Stimulated activated CD4-positive, alpha-beta T cell treated with anti-CD3 and anti-CD28 coated beads, Interleukin-1b, Interleukin-23, amount 100 ng/mL, for 24 hours (primary cell): Measurements from ENCODE around the gene SERPINB6.
"Not testable (repeated sequence)": the region's sequence is repeated elsewhere in the genome, so short reads cannot be mapped to it uniquely, and the experiment has no call there.

ENCODE experiments used
- DNase-seq, 4 experiments: peaks; one replicate each; pipeline ENCODE4 v3.0.0-alpha.2; 2020; ENCODE audit warnings: low read depth in 4 of 4, low spot score in 1 of 4

Gene SERPINB6

DNA sequence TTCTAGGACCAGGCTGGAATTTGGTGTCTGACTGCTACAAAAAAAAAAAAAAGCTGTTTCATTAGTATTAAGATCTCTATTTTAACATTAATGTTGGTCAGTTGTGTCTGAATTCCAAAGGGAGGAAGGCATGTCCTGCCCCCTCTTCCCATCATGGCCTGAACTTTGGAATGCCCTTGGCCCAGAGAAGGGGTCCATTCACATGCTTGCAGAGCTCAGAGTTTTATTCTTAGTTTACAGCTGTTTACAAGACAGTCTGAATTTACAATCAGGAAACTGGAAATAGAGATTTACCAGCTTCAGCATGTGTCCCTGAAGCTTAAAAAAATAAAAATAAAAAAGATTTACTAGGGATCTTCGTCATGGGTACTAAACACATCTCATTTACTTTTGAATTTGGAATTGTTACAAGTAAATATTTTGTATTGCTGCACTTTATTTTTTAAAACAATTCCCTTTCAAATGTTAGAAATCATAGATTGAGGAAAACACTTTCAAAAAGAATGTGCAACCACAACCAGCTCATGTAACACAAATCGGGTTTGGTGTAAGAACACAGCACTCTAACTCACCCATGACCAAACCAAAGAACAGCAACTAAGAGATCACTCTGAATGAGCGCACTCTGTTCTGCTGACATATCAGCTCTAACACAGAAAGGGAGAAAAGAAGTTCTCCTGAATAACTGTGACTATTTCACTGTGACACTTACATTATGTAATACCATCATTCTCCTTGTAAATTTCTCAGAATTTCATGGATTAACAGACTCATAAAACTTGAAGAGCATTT lies 6.6 kb upstream of the SERPINB6 start:
- no peak for DNase-seq

DNA sequence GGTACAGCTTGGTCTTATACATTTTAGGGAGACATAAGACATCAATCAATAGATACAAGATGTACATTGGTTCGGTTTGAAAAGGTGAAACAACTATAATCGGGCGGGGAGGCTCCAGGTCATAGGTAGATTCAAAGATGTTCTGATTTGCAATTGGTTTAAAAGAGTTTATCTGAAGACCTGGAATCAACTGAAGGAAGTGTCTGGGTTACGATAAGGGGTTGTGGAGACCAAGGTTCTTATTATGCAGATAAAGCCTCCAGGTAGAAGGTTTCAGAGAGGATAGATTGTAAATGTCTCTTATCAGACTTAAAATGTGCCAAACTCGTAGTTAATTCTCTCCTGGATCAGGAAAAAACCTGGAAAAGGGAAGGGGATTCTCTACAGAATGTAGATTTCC lies 5.9 kb upstream of the SERPINB6 start:
- no peak for DNase-seq

DNA sequence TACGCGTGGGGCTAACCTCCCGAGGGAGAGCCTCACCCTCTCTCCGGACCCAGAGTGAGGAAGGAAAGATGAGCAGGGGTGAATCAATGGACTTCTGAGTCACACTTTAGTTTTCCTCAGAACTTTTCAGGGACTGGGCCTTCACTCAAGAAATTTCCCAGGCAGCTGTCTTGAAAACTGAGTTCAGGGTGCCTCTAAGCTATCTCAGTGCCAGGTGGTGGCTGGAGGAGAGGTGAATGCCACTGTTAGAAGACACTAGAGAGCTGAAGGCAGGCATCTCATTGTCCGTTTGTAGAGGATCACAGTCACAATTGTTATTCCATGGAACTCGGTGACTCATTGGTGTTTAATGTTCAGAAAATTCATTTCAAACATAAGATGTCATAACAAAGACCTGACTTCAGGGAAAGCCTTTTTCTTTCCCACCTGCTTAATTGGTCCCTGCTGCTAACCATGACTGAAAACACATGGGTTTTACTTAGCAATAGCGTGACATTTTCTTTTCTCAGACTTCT lies 5.3 kb upstream of the SERPINB6 start:
- no peak for DNase-seq

DNA sequence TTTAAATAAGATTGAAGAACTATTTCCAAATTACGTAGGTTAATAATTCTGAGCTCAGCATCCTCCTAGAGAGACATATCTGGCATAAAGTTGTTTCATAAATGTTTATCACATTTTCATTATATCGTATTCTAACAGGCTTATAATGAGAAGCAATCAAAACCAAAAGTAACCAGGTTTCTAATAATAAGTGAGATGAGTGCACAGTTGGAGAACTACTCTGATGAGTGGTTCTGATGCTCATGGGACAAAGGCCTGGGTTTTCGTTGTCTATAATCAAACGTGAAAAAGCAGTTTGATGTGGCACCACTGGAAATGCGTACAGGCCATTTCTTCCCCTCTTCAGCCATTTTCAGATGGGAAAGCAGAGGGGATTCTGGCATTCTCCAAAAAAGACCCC lies 4.7 kb upstream of the SERPINB6 start:
- DNase-seq = no peak

DNA sequence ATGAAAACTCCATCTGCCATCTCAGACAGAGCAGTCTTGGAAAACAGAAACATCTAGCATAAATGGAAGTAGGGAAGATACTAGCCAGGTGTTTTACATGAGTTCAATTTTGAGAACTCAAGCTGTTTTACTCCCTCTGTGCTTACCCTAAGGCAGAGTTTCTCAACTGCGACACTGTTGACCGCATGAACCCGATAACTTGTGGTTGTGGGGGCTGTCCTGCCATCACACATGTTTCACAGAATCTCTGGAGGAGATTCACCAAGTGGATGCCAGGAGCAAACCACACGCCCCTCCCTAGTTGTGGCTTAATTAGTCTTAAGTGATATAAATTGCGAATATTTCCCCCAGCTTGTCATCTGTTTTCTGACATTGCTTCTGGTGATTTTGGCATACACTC lies 2.3 kb upstream of the SERPINB6 start:
- DNase-seq = no peak

DNA sequence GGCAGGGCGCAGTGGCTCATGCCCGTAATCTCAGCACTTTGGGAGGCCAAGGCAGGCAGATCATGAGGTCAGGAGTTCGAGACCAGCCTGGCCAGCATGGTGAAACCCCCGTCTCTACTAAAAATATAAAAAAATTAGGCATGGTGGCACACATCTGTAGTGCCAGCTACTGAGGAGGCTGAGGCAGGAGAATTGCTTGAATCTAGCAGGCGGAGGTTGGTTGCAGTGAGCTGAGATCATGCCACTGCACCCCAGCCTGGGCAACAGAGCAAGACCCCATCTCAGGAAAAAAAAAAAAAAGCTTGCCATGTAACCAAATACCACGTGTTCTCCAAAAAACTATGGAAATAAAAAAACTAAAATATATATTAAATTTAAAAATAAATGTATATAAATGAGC lies 1.8 kb upstream of the SERPINB6 start:
- not testable (repeated sequence) for DNase-seq

DNA sequence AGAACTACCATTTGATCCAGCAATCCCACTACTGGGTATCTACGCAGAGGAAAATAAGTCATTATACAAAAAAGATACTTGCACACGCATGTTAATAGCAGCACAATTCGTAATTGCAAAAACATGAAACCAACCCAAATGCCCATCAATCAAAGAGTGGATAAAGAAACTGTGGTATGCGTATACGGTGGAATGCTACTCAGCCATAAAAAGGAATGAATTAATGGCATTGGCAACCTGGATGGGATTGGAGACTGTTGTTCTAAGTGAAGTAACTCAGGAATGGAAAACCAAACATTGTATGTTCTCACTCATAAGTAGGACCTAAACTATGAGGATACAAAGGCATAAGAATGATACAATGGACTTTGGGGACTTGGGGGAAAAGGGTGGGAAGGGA lies 1.3 kb upstream of the SERPINB6 start:
- not testable (repeated sequence) for DNase-seq

DNA sequence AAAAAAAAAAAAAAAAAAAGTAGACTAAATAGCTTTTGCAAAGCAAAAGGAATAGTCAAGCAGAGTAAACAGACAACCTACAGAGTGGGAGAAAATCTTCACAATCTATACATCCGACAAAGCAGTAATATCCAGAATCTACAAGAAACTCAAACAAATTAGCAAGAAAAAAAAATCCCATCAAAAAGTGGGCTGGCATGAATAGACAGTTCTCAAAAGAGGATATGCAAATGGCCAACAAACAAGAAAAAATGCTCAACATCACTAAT lies 786 bp upstream of the SERPINB6 start:
- DNase-seq = not testable (repeated sequence)

DNA sequence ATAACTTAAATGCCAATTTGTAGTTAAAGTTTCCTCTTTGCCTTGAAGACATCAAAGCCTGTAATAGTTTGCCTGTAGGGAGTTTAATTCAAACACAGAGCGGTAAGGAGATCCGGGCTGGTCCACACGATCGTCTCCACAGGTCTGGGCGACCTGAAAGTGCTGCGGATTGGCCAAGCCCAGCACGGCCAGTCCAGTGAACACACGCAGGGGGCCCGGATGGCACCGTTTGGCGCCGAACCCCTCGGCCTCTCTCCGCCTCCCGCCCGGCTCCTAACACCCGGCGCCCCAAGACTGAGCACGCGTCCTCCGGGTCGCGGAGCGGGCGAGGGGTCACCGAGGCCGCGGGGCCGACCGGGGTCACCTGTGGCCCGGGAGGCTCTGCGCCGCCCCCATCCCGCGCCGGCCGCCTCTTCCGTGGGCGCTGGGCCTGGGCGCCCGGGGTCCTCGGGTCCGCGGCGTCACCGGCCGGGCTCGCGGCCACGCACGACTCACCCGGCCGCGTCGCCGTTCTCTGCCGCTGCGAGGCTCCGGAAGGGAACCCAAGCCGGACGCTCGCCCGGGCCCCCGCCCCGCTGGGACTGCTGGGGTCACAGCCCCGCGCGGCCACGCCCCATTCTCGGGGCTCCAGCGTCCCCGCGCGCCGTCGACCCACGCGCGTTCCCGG lies 481 bp downstream of the SERPINB6 start:
- DNase-seq = peak in 3 of 4 experiments; percentile 16 to 48 (median 22)

DNA sequence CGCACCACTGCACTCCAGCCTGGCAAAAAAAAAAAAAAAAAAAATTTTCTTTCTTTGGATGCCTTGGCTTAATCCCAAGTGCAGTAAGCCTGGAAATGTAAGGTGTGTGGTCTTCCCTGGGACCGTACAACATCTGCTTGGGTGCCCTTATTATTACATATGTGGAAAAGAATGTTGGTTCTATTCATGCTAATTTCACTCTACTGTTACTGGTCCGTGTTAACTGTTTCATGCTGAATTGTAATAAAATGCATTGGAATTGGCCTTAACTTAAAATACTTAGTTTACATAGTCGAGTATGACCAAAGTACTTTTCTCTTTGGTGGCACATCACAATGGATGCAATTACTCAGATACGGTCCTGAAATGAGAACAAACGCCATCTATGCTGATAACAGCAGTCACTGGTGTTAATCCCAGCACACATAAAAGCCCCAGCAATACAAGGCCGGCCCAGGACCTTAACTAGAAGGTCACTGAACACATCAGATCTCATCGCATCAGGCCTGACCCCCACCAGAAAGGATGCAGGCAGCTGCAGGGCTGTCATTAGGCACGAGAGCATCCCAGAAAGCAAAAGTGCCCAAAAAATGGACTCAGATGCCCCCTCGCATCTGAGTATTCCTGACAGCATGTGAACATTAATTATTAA lies 1.2 kb downstream of the SERPINB6 start:
- no peak for DNase-seq

DNA sequence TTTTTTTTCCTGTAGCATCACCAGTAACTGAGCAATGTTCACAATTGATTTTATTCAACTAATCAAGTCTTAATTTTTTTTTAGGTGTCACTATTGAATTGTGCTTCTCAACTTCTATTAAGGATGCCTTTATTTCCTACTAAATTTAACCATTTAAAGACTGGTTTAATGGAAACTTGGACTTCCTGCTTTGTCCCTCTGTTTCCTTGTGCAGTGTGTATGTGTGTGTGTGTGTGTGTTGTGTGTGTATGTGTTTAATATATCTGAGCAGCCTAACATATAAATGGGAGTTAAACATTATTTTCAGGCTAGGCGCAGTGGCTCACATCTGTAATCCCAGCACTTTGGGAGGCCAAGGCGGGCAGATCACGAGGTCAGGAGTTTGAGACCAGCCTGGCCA lies 1.8 kb downstream of the SERPINB6 start:
- no peak for DNase-seq

DNA sequence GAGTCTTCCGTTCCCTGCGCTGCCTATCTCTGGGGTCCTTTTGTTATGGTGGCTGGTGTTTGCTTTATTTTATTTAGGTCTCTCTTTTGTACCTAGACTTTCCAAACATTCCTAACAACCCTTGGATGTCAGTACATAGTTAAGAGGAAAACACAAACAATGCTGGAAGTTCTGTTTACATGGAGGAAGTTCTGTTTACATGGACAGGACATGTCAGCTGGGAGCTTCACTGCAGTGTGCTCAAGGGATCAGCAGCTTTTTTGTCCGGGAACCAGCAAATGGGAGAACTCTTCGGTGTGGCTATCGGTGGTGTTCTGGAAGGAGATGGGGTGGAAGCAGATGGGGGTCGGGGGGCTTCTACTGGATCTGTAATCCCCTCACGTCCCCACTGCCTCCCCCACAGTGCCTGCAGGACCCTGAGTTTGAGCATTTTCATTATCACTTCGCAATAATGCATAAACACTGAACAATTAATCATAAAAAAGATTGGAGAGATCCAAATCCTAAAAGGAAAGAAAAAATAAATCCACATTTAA lies 2.7 kb downstream of the SERPINB6 start:
- DNase-seq = no peak

DNA sequence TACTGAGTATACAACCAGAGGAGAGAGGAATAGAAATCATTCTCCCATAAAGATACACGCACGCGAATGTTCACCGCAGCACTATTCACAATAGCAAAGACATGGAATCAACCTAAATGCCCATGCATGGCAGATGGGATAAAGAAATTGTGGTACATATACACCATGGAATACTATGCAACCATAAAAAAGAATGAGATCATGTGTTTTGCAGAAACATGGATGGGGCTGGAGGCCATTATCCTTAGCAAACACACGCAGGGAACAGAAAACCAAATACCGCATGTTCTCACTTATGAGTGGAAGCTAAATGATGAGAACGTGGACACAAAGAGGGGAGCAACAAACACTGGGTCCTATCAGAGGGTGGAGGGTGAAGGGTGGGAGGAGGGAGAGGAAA lies 3.4 kb downstream of the SERPINB6 start:
- DNase-seq = no peak

DNA sequence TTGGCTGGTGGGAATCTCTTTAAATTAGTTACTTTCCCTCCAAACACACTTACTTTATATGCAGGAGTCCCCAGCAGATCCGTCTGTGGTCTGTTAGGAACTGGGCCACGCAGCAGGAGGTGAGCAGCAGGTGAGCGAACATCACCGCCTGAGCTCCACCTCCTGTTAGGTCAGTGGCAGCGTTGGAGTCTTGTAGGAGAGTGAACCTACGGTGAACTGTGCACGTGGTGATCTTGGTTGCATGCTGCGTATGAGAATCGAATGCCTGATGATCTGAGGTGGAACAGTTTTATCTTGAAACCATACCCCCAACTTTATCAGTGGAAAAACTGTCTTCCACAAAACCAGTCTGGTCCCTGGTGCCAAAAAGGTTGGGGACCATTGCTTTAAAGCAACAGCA lies 5.0 kb downstream of the SERPINB6 start:
- DNase-seq = no peak

DNA sequence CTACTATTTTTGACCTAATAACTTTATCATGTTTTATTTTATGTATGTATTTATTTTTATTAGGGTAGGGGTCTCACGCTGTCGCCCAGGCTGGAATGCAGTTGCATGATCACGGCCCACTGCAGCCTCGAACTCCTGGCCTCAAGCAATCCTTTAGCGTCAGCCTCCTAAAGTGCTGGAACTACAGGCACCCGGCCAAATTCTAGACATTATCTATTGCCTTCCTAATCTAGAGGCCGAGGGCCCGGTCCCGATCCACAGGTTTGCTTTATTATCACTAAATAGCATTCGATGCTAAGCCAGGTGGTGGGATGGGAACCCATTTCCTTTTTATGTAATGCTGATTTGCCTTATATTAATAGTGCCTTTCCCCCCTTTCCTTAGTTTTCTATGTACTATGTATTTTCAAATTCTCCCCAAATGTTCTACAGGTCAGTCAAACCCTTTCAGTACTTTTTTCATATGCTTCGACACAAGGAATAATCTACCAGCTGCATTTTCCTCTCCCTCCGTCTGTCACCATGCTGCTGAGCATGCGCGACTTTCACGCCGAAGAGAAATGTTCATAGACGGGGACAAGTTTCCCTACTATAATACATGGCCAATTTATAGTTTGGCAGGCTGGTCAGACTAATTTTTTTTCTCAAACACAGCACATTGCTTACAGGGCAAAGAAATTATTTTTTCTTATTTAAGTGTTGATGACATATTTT lies 6.4 kb downstream of the SERPINB6 start:
- no peak for DNase-seq

DNA sequence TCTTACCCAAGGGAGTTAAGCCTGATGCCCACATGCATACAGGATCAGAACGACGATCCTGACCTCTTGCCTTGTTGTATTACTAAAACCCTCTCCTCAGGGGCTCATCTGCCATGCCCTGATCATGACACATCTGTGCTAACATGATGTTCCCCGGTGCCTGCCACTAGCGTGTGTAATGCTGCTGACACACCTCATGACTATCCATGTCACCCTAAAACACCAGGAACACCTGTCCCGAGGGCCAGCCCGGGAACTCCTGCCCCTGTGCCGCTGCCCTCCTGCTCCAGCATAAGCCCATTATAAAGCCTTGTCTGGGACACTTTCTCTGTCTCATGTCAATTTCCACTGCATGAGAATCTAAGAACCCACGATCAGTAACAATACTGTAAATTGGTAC lies 7.6 kb downstream of the SERPINB6 start:
- DNase-seq = no peak

DNA sequence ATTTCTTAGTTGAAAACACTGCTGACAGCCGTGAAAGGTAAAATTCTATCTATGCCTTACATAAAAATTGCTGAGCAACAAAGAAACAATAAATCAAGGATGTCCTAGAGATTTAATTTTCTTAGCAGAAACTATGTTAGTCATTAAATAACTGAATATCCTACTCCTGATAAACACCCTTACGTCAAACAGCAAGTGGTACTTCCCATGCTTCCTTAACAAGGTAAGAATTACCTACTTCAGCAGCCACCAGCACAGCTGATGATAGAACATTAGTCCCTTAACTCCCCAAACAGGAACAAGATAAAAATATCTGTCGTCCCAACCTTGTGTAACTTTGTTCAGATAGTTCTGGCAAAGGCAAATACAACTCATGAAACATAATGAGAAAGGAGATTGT lies 8.7 kb downstream of the SERPINB6 start:
- no peak for DNase-seq

DNA sequence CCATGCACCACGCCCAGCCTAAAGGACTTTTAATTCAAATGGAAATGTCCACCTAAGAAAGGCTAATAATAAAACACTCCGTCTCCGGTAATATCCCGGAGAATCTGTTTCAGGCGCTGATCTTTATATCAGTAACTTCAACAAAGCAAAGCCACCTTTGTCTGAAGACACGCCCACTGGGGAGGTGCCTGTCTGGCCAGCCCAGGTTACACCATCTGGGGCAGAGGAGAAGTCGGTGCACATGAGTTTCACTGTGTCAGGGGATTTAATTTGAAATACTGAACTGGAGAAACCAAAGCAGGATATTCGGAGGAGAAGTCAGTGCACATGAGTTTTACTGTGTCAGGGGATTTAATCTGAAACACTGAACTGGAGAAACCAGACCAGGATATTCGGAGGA lies 9.4 kb downstream of the SERPINB6 start:
- DNase-seq = no peak

DNA sequence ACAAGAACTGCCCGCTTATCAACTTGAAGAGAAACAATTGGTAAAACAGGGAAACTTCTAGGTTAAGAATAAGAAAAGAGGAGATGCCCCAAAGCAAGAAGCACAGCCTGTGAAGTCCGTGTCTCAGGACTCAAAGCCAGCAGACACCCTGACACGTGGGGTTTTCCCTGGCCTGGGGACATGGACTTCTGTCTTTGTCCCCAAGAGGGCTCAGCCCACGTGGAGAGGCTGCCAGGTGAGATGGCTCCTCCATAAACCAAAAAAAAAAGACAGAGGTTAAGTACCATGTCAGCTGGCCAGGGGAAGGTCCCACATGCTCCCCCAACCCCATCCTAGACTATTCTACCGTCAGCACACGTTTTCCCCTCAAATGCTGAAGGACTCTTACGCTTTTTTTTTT lies 9.9 kb downstream of the SERPINB6 start:
- DNase-seq = no peak

DNA sequence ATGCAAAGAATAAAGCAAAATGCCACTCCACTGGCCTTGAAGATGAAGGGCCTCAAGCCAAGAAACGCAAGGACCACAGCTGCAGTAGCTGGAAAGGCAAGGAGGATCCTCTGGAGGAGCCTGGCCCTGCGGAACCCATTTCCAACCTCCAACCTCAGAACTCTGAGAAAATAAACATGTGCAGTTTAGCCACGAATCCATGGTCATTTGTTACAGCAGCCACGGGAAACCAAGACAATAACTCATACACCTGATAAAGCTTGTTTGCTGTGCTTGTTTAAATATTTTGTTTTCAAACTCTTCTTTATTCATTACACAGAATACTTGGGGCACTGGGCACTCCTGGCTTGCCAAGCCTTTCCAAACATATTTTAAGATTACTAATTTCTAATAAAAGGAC lies 10.4 kb downstream of the SERPINB6 start:
- no peak for DNase-seq

DNA sequence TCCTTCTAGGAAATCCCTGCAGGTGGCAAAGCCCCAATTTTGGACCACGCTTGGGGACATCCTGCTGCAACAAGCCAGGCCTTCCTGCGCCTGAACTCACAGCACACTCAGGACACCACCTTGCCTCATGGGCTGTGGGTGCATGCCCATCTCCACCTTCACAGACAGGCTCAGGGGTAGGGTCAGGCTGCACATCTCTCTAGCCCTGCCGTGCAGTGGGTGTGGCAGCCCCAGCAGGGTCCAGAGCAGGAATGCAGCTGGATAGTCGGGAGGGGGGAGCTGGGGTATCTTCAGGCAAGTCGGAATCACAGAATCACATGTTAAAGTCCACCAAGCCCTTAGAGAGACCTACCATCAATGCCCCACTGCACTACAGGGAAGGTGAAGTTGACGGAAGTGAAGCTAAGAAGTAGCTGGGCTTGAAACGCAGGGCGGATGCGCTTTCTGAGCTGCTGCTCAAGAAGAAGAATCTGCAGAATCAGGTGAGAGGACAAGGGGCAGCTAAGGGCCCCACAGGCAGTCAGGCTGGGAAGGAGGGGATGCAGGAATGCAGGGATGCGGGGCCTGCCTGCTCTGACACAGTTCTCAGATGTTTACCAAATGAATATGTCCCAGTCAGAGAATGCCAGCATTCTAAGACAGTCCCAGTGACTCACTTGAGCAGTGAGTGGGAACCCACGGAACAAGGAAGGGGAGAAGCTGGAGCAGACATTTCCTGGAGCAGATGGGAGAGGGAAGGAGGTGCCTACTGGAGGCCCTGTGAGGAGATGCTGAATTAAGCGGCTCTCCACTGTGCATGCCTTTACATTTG lies 11.3 kb downstream of the SERPINB6 start:
- DNase-seq = no peak
